Hematopoietic multipotent progenitor cell treated with erythropoietin and hydrocortisone succinate and interleukin-3 and kit ligand, for 15 days (in vitro differentiated cells): Measurements from ENCODE around the gene DGCR6.
"Not testable (repeated sequence)": the region's sequence is repeated elsewhere in the genome, so short reads cannot be mapped to it uniquely, and the experiment has no call there.

Source experiments
- DNase-seq: peaks from one replicate; pipeline ENCODE4 v3.0.0-alpha.2; 2015; ENCODE audit warnings: low spot score

The DGCR6 gene

DNA sequence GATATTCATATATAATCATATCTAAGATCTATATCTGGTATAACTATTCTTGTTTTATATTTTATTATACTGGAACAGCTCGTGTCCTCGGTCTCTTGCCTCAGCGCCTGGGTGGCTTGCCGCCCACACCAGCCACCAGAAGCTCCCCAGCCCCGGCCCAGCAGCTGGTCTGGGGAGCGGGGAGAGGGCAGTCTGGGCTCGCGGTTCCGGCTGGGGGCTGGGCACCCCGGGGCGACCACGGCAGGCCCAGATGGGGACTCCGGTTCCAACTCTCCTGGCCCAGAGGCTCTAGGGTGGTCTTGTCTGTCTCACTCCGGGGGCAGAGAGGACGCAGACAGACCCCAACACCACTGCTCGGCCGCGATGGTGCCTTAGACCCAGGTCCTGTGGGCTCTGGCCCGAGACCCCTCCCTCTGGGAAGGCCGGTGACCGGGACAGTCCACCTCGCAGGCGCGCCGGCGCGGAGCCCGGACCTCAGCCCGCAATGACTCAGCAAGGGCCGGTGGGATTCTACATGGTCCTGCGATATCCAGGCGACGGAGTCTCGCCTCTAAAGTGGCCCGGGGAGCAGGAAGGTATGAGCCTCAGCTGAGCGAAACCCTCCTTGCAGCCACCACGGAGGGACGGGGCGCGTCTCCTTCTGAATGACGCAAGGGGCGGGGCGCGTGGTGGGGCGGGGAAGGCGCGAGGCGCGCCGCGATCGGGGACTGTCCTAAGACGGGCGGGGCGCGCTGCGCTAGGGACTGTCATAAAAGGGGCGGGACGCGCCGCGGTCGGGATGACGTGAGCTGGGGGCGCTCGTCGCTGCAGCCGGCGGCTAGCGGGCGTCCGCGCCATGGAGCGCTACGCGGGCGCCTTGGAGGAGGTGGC lies at the start of gene DGCR6:
Gene DGCR6 (plus strand): TSS at position 781 of the 870 bp plus-strand sequence. CDS start 55 bp downstream, at position 836.
- DNase-seq, result no peak

DNA sequence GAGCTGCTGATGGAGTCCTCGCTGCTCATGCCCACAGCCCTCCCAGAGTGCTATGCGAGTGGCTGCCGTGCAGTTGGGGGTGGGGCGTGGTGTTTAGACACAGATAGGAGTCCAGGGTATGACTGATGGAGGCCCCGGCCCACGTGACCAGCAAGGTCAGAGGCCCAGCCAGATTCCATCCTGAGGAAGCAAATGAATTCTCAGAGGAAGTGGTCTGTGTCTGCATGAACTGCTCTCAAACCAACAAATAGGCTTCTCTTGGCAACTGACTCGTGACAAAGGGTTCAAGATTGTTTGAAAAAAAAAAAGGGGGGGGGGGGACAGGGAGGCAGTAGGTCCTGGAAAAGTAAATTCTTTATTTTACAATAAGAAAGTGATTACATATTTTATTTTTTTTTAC lies 46.8 kb upstream of the DGCR6 start:
- DNase-seq, result not testable (repeated sequence)

DNA sequence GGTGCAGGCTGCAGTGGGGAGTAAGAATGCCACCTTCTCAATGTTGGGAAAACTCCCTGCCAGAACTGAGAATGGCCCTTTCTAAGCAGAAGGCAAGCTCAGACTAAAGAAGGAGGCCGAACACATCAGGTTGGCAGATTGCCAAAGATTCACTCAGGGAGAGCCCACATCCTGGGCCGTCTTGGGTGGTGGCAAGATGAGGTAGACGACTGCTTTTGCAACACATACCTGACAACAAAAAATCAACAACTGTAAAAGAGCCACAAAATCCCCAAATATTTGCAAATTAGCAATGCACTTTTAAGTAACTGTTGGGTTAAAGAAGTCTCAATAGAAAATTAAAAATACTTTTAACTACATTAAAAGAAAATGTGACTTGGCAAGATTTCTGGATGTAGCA lies 24.9 kb upstream of the DGCR6 start:
- DNase-seq, result not testable (repeated sequence)

DNA sequence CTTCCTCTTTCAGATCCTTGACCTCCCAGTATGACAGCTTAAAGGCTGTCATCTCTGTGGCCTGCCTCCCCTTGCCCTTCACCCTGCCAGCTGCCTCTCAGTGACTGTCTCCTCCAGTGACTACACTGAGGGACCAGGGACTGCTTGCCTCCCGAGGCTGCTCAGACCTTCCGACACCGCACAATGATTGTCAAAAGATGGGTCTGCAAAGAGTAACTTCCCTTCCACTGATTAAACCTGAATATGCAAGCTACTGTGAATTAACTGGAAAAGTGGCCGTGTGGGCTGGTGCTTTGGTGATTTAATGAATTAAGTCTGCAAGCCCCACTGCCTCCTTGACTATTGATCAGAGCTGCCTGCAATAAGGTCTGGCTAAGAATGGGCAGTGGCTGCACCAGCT lies 21.7 kb upstream of the DGCR6 start:
- DNase-seq, result not testable (repeated sequence)

DNA sequence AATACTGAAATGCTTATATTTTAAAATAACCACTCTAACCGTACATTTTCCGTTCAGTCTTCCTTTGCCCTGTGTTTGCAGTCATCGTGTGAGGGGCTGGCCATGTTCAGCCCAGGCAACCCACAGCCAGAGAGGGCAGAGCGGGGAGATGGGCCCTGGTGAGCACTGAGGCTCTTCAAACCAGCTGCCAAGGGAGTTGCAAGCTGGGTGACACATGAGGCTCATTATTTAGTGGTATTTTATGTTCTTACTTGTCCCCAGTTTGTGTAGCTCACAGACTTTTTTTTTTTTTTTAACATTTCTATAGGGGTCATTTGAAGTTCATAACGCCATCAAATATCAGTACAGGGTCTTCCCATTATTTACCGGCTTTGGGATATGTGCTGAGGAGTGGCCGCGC lies 18.0 kb upstream of the DGCR6 start:
- DNase-seq, result no peak

DNA sequence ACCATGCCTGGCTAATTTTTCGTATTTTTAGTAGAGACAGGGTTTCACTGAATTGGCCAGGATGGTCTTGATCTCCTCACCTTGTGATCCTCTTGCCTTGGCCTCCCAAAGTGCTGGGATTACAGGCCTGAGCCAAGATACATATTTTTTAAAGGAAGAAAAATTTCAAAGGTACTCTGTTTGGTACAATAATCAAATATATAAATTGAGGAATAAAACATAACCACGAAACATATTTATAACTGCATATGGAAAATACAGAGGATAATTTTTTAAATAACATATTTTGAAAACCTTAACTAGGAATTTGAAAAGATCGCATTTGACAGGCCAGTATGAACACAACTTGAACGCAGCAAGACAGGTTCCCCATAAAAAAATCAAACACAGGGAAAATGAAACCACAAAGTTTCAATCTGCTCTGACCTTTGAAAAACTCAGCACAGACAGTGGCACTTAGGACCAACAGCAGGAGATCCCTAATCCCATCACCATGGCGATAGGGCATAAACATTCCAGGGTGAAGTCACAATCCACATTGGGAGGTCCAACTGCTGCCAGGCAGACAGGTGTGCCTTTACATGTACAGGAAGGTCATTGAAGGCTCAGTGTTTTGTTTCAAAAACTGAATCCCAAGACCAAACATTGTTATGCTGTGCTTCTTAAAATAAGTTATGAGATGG lies 15.5 kb upstream of the DGCR6 start:
- not testable (repeated sequence) for DNase-seq

DNA sequence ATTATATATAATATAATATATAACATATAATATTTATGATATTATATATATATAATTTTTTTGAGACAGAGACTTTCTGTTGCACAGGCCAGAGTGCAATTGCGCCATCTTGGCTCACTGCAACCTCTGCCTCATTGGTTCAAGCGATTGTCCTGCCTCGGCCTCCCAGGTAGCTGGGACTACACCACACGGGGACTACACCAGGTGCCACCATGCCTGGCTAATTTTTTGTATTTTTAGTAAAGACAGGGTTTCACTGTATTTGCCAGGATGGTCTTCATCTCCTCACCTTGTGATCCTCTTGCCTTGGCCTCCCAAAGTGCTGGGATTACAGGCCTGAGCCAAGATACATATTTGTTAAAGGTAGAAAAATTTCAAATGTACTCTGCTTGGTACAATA lies 12.3 kb upstream of the DGCR6 start:
- not testable (repeated sequence) for DNase-seq

DNA sequence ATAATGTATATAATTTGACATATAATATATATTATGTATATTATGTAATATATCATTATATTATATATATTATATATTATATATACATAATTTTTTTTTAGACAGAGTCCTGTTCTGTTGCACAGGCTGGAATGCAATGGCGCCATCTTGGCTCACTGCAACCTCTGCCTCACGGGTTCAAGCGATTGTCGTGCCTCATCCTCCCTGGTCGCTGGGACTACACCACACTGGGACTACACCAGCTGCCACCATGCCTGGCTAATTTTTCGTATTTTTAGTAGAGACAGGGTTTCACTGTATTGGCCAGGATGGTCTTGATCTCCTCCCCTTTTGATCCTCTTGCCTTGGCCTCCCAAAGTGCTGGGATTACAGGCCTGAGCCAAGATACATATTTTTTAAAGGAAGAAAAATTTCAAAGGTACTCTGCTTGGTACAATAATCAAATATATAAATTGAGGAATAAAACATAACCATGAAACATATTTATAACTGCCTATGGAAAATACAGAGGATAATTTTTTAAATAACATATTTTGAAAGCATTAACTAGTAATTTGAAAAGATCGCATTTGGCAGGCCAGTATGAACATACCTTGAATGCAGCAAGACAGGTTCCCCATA lies 10.0 kb upstream of the DGCR6 start:
- DNase-seq, result not testable (repeated sequence)

DNA sequence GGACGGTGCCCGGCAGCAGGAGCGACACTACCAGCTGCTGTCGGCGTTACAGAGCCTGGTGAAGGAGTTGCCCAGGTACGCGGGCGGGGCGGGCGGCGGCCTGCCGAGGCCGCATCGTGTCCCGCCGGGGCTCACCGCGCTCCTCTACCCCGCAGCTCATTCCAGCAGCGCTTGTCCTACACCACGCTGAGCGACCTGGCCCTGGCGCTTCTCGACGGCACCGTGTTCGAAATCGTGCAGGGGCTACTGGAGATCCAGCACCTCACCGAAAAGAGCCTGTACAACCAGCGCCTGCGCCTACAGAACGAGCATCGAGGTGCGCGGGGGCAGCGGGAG lies 258 bp downstream of the DGCR6 start:
- DNase-seq, result not testable (repeated sequence)

DNA sequence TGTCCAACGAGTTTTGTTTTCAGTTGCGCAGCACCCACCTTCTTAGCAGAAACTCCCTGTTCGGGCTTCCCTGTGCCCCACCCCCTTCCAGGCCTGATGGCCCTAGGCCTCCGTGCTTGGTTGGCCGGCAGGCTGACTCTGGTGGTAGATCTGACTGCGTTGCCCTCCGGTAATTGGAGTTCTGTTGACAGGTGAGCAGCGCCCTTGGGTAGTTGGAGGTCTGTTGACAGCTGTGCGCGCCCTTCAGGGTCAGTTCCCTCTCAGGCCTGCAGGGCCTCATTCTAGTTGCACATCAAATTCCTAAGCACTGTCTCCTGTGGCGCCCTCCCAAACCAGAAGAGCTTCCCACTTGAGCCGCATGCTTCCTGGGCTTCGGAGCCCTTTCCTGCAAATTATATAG lies 776 bp downstream of the DGCR6 start:
- DNase-seq, result no peak

DNA sequence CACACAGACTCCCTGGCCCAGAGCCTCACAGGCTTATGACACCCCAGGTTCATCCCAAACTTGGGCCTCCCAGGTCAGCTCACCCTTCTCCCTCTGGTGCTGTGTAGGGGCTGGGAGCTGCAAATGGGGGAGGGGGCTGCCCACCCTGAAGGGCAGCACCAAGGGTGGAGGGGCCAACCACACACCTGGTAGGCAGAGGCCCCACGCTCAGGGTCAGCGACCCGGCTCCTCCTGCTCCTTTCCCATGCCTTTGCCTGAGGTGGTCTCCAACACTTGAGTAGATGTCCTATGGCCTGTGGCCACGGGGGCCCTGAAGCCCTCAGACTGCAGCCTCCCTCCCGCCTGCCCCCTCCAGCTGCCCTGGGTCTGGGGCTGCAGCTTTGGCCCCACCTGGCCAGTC lies 3.4 kb downstream of the DGCR6 start:
- no peak for DNase-seq

DNA sequence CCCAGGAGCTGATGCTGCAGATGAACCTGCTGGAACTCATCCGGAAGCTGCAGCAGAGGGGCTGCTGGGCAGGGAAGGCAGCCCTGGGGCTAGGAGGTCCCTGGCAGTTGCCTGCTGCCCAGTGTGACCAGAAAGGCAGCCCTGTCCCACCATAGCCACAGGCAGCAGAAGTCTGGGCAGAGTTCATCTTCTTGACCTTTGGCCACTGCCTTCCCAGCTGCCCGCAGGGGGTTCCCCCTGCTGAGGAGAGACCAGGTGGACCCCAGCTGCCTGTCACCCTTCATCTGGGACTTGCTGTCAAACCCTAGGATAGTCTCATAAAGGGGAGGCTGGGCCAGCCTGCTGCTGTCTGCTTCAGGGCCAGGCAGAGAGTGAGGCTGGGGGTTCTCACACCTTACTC lies 5.4 kb downstream of the DGCR6 start:
- not testable (repeated sequence) for DNase-seq

DNA sequence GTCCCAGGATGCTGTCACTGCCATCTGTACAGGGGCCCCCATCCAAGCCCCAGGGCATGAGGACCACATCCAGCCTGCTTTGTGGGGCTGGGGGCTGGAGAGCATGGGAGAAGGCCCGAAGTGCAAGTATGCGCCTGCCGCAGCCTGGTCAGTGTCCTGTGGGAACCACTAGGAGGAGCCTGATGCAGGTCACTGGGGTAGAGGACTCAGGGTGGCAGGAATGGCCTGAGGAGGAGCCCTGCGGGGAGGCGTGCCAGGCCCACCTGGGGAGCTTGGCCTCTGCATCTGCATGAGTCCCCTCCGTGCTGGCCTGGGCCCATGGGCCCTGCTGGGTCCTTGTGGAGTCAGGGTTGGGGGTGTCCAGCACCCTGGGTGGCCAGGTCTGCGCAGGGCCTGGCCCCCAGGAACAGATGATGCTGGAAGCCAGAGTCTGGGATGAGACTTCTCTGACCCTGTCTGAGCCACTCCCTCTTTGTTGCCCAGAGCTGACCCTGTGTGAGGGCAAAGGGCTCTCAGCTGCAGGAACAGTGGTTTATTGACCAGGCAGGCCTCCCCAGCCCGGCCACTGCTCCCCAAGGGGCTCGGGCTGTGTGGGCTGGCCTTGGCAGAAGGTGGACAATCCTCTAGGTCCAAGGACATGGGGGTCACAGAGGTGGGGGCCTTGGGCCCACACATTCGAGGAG lies 6.3 kb downstream of the DGCR6 start:
- DNase-seq, result not testable (repeated sequence)

DNA sequence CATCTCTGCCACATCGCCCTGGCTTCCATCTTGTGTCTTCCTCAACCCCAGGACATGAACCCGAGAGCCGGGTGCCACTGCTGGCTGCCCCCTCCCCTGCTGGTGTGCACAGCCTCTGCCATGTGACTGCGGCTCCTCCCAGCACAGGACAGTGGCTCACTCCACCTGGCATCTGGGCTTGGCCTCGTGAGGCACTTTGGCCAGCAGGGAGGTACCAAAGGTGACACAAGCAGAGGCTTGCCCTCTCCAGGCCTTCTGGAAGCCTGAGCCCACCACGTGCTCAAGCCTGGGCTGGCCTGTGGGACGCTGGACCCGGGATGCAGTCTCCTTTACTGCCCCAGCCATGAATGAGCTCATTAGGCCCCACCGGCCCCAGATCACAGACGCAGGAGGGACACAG lies 8.4 kb downstream of the DGCR6 start:
- DNase-seq, result not testable (repeated sequence)

DNA sequence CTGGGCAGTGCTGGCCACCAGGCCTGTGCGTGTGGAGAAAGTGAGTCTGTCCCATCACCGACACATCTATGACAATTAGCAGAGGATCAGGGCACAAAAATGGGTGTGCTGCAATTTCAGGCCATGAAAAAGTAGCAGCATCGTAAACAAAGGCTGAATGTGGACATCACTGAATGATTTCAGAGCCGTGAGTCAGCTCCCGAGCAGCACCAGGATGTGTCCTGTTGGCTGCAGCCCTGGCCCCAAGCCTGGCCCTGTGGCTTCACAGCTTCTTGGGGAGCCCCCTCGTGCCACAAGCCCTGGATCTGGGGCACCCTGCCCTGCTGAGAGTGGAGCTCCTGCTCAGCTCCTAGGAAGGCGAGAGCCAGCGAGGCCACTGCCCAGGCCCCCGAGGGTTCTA lies 9.4 kb downstream of the DGCR6 start:
- DNase-seq, result not testable (repeated sequence)

DNA sequence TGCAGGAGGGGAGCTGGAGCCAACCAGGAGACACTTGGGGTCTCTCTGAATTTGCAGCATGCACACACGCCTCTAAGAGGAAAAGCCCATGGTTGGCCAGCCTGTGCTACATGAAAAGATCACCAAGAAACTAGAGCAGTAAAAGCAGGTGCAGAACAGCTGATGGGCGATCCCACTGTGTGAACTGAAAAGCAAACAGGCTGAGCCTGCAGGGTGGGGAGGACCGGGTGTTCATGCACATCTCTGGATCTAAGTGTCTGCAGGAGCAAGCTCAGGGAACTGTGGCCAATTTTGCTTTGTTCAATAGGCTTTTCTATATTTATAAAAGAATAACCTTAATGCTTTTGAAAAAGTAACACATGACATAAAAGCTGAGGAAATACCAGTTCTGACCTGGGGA lies 11.7 kb downstream of the DGCR6 start:
- not testable (repeated sequence) for DNase-seq

DNA sequence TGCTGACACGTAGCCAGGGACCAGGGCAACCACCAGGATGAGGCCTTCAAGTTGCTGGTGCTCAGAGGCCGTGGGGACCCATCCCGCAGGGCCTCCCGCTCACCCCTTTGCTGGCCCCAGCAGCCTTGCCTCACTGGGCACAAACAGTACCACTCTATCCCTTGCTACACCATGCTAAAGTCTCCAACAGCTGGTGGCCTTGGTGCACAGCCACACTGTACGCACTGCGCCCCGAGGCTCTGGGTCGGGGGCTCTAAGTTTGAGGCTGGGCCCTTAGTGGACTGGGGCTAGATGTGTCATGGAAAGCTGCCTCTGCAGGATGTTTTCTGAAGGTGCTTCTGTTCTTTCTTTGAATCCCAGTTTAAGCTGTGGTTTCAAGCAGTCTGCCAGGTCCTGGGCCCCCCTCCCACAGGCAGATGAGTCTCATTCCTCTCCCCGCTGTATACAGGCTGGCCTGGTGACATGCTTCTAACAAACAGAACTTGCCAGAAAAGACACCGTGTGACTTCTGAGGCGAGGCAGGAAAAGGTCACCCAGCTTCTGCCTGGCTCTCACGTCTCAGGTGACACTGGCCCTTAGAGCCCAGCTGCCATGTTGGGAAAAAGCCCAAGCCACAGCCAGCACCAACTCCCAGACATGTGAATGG lies 14.3 kb downstream of the DGCR6 start:
- DNase-seq, result not testable (repeated sequence)

DNA sequence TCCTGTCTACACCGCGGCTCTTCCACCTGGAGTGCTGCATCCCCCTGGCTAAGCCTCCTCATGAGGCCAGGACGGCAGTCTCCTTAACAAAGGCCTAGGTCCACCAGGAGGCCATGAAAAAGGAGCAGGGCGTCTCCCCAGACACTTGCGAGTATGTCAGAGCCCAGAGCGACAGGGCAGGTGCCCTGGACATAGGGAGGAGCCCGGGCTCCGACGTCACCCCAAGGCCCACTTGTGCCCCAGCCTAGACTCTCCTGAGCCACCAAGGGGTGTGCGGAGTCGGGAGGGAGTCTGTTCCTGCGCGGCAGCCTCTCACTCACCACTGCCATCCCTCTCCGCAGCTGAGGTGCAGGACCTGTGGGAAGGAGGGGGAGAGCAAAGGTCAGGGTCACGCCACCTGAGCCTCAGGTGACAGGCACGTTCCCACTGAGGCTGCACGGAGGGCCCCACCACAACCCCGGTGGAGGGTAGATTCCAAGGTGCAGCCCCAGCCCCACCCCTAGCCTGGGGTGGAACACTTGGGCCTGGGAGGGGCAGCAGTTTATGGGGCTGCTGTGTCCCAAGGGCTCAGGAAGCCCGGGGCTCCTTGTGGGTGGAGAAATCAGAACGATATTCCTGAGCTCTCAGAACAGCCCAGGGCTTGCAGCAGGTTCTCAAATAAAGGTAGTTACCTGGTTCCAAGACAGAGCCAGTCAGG lies 19.4 kb downstream of the DGCR6 start:
- DNase-seq, result no peak

DNA sequence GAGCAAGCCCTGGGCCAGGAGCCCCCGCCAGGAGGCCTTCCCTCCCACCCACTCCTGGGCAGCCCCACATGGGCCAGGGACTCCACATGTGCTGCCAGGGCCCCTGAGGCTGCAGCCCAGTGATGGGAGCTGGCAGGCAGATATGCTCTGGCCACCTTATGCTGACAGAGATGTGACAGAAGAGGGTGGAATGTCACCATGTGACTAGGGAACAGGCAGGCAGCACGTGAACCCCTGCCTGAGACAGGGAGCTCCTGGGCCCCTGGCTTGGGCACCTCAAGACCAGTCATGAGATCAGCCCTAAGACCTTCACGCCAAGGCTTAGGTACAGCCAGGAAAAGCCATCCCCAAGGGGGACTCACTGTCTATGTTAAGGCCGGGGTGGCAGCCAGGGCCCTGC lies 20.9 kb downstream of the DGCR6 start:
- no peak for DNase-seq

DNA sequence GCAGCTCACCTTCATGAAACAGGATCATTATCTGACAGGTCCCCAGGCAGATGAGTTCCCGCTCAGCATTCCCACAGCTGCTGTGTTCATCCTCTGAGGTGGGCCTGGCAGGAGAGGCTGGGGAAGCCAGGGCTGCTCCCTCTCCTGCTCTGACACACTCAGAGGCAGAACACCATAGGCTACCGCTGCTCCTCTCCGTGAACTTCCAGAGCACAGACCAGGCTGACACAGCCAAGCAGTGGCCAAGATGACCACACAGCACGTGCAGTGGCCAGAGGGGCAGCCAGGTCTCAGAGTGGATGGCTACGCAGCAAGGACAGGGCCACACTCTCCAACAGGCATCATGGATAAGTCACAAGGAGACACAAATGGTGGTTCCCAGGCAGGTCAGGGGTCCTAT lies 21.5 kb downstream of the DGCR6 start:
- DNase-seq, result no peak

DNA sequence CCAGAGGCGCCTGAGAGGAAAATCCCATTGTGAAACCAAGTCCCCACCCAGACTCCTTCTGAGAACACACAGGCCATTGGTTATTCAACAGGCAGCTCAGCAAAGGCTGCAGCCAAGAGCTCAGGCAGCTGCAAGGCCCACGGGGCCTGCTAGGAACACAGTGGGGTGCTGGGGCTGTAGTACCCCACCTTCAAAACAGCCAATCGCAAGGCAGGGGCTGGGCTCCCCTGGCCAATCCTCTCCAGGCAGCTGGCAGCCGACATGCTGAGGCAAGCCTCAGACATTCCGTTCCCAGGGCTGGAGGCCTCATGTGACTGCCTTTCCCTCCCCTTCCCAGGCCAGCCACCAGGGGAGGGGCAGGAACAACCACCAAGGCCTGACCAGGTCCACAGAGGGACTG lies 23.3 kb downstream of the DGCR6 start:
- DNase-seq, result no peak
